Choroid plexus epithelial cell (primary cell): Measurements from ENCODE around the gene ESYT3.

ENCODE experiments used
- DNase-seq: peaks from one replicate; pipeline ENCODE4 v3.0.0-alpha.2; 2010; ENCODE audit warnings: low read depth
- H3K4me3 ChIP-seq: 2 replicates; pipeline ENCODE4 v1.5.1; 2011; ENCODE audit warnings: low read depth, mild to moderate bottlenecking, control low read depth, low read length, moderate library complexity
- TF ChIP-seq, protein P1 (sequence below): conservative IDR thresholded peaks from 2 replicates; pipeline ENCODE4 v1.5.1; 2011; ENCODE audit warnings: low read depth, mild to moderate bottlenecking, control low read depth, inconsistent platforms, low read length, moderate library complexity

Gene ESYT3

DNA sequence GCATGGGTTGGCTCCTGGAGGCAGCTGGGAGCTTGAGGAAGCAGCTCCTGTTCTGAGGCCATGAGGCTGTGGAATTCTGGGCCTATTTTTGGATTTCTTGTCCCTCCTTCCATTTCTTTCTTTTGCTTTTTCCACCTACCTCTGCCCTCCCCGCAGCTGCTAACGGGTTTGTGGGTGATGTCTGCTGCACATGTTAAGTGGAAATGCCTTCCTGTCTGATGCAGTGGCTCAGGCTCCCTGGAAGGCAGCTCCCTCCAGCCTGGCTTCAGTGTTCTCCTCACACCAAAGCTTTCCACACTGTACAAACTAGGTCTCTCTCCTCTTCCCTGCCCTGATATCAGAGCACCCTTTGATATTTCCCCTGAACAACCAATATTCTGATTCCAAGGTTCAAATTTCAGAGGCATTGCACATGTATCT lies 33.8 kb upstream of the ESYT3 start:
- H3K4me3 ChIP-seq = no peak overlapping the region
- TF ChIP-seq, protein P1, sequence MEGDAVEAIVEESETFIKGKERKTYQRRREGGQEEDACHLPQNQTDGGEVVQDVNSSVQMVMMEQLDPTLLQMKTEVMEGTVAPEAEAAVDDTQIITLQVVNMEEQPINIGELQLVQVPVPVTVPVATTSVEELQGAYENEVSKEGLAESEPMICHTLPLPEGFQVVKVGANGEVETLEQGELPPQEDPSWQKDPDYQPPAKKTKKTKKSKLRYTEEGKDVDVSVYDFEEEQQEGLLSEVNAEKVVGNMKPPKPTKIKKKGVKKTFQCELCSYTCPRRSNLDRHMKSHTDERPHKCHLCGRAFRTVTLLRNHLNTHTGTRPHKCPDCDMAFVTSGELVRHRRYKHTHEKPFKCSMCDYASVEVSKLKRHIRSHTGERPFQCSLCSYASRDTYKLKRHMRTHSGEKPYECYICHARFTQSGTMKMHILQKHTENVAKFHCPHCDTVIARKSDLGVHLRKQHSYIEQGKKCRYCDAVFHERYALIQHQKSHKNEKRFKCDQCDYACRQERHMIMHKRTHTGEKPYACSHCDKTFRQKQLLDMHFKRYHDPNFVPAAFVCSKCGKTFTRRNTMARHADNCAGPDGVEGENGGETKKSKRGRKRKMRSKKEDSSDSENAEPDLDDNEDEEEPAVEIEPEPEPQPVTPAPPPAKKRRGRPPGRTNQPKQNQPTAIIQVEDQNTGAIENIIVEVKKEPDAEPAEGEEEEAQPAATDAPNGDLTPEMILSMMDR = no peak
- no peak for DNase-seq

DNA sequence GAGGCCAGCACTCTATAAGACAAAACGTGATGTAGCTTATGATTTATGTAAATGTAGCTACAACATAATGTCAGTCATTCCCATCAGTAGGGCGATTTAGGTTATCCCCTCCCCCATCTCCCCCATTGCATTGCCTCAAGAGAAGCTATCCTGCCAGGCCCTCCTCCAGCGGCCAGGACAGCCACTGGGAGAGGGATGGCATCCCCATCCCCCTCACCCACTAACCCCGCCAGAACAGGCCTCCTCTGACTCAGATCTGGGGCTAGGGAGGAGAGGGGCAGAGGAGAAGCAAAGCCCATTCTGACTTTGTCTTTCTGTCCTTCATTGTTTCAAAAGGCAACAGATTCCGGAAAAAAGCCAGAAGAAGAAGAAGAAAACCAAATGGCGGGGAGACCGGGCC lies 32.6 kb upstream of the ESYT3 start:
- no peak for DNase-seq
- TF ChIP-seq, protein P1 = no peak

DNA sequence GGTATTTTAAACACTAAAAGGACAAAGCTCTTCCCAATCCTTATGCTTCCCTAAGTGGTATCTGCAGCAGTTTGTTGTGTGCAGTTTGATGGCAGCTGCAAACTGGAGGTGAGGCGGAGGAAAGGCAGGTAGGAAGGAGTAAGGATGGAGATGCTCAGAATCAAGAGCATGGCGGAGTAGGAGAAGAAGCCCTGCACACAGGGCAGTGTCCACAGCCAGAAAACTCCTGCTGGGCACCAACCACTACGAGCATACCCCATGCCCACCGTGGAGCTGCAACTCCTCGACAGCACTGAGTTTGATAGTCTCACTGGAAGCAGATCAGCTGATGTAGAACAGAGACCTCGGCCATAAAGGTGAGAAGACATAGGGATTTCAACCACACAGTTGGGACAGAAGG lies 30.3 kb upstream of the ESYT3 start:
- no peak for DNase-seq
- TF ChIP-seq, protein P1 = no peak
- no peak overlapping the region for H3K4me3 ChIP-seq

More for the DNA sequence above, 32.6 kb upstream of the ESYT3 start:
- no peak overlapping the region for H3K4me3 ChIP-seq

DNA sequence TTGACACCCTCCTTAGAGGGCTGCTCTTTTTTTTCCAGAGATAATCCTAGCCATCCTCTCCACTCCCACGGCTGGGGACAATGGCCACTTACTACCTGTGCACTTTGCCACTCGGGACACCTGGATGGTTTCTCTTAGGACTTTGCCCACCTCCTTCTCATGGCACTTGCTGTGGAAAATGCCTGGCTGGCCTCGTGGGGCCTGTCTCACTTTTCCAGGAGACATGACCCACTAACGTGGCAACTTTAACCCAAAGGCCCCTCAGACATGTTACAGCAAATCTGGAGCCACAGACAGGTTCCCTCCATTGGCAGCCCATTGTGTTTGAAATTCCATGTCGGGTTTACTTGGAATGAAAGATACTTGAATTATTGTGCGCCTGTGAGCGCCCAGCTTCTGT lies 29.4 kb upstream of the ESYT3 start:
- TF ChIP-seq, protein P1 = no peak
- DNase-seq = no peak
- H3K4me3 ChIP-seq = no peak overlapping the region

DNA sequence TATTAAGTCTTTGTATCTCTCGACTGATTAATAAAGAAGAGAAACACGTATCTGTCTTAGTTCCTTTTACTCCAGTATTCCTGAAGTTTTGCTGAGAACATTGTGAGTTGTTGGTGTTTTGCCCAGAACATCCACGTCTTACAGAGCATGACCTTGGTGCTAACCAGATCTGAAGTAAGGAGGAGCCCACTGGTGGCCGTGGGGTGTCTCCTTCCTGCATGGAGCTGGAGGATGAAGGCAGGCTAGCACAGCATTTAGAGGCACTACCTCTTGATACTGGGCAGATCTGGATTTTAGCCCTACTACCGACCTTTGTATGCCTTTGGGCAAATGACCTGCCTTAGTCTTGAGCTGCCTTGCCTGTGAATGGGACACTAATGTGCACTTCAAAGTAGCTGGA lies 28.9 kb upstream of the ESYT3 start:
- TF ChIP-seq, protein P1 = no peak
- no peak overlapping the region for H3K4me3 ChIP-seq
- no peak for DNase-seq

DNA sequence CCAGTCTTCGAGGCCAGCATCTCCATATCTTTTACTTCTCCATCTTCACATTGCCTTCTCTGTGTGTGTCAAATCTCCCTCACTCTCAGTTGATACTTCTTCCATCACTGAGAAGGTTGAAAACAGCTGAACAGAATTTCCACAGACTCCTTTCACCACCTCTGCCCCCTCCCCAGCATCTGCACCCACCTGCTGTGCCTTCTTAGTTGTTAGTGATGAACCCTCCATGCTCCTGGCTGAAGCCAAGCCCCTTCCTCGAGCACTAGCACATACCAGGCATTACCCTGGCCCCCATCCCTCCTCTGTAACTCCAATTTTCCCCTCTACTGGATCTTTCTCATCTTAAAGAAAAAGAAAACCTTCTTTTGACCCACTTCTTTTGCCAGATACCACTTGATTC lies 27.8 kb upstream of the ESYT3 start:
- DNase-seq = no peak
- H3K4me3 ChIP-seq = no peak overlapping the region
- TF ChIP-seq, protein P1 = no peak

DNA sequence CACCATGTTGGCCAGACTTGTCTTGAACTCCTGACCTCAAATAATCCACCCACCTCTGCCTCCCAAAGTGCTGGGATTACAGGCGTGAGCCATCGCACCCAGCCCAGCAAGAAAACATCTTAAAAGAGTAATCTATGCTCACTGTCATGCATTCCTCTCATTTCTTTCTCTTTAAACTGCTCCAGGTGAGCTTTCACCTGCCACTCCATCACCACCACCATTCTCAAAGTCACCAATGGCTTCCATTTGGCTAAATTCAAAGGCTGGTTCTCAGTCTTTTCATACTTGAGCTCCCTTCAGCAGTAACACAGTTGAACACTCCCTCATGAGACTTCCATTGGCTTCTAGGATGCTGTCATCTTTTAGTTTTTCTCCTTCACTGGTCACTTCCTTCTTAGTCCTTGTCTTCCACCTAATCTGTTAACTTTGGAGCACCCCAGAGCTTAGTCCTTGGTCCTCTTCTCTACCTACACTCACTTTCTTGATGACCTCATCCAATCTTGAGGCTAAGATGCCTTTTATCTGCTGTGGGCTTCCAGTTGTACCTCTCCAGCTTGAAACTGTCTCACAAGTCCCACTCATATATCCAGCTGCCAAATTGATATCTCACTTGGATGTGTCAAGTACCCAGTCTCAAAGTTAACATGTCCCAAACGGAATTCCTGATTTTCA lies 27.0 kb upstream of the ESYT3 start:
- H3K4me3 ChIP-seq = no peak overlapping the region
- no peak for DNase-seq
- TF ChIP-seq, protein P1 = no peak
